ENCODE data around the gene TREML4. TPM values are rescaled to one million over a fixed set of nuclear protein-coding genes. Genes with fewer than 3 reads are reported as not detected.

TREML4 gene
- total RNA-seq, 2 donors from 2014 or later = not detected

DNA sequence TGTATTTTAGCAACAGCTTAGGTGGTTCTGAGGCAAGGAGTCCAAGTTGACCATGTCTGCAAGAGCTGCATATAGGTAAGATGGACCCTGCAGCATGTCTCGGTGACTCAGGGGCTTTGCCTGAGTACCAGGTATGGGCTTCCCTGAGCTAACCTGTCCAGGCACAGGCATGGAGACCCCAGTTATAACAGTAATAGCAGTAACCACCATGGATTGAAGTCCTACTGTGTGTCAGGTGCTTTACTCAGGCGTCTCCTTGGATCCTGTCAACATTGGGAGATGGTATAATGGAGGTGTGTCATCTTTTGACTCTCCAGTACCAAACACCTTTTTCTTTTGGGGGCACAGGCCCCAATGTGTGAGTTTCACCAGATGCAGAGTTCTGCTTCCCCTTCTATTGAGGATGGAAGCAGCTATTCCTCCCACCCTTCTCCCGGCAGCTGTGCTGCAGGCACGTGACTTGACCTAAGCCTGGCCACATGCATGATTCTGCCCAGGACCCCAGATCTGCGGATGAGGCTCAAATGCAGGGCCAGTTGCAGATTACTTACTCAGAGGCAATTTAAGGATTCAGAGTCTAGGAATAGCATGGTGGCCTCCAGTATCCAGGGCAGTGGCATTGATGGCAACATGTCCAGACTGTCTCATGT lies 44.6 kb downstream of the TREML4 start:
- no peak for DNase-seq
- no peak overlapping the region for H3K27ac ChIP-seq
- no peak overlapping the region for H3K4me3 ChIP-seq
- H3K4me1 ChIP-seq = no peaks in the 10 kb centered on the region
- TF ChIP-seq, protein P1, sequence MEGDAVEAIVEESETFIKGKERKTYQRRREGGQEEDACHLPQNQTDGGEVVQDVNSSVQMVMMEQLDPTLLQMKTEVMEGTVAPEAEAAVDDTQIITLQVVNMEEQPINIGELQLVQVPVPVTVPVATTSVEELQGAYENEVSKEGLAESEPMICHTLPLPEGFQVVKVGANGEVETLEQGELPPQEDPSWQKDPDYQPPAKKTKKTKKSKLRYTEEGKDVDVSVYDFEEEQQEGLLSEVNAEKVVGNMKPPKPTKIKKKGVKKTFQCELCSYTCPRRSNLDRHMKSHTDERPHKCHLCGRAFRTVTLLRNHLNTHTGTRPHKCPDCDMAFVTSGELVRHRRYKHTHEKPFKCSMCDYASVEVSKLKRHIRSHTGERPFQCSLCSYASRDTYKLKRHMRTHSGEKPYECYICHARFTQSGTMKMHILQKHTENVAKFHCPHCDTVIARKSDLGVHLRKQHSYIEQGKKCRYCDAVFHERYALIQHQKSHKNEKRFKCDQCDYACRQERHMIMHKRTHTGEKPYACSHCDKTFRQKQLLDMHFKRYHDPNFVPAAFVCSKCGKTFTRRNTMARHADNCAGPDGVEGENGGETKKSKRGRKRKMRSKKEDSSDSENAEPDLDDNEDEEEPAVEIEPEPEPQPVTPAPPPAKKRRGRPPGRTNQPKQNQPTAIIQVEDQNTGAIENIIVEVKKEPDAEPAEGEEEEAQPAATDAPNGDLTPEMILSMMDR (IDR thresholded peaks at IDR 0.05) = no peak
- no peak overlapping the region for H3K9ac ChIP-seq (ENCODE audit: low read depth in 2 of 2, low read length in 2 of 2)
- H3K9me3 ChIP-seq = no peaks in the 10 kb centered on the region
- intact Hi-C loops (cut with DNase I) = no loop called here
- H3K36me3 ChIP-seq = no peaks in the 10 kb centered on the region
- H3K27me3 ChIP-seq = no peaks in the 10 kb centered on the region

DNA sequence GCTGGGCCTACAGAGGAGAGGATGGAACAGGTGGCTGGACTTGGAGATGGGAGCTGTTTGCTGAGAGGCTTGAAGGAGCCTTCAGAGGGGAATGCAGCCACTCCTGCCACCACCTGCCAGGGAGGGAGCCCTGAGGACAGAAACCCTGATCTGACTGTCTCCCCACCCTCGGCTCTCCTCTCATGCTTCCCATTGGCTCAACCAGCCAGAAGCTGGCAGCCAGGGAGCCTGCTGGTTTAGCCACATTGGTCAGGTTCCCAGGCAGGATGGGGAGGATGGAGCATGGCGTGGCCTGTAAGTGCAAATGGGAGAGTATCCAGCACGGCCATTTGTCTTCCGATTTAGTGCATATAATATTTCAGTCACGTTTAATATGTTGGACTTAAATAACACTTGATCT lies 45.6 kb downstream of the TREML4 start:
- no peak overlapping the region for H3K4me3 ChIP-seq
- H3K4me1 ChIP-seq = no peaks in the 10 kb centered on the region
- H3K9me3 ChIP-seq = no peaks in the 10 kb centered on the region
- no peak overlapping the region for H3K9ac ChIP-seq (ENCODE audit: low read depth in 2 of 2, low read length in 2 of 2)
- H3K27ac ChIP-seq = no peak overlapping the region
- TF ChIP-seq, protein P1 (IDR thresholded peaks at IDR 0.05) = no peak
- no peaks in the 10 kb centered on the region for H3K27me3 ChIP-seq
- intact Hi-C loops (cut with DNase I) = no loop called here
- DNase-seq = no peak
- no peaks in the 10 kb centered on the region for H3K36me3 ChIP-seq

DNA sequence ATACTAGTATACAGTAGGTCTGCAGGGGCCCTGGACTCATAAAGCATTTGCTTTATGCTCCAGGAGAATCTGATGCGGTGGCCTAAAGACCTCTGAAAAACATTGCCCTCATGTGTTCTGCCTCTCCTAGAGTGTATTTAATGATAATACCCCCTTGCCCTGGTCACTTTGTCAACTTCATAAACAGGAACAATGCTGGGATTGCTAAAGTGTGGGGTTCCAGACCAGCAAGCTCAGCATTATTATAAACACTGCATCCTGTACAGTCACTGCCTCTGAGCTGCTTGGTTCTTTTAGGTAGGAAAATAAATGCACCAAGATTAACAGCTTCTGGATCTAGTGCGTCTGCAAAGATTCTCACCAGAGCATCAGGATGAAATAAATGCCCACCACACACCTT lies 46.1 kb downstream of the TREML4 start:
- no peaks in the 10 kb centered on the region for H3K27me3 ChIP-seq
- H3K9ac ChIP-seq (ENCODE audit: low read depth in 2 of 2, low read length in 2 of 2) = no peak overlapping the region
- no peak for DNase-seq
- H3K4me3 ChIP-seq = no peak overlapping the region
- H3K36me3 ChIP-seq = no peaks in the 10 kb centered on the region
- TF ChIP-seq, protein P1 (IDR thresholded peaks at IDR 0.05) = no peak
- H3K27ac ChIP-seq = no peak overlapping the region
- intact Hi-C loops (cut with DNase I) = no loop called here
- H3K9me3 ChIP-seq = no peaks in the 10 kb centered on the region
- no peaks in the 10 kb centered on the region for H3K4me1 ChIP-seq

DNA sequence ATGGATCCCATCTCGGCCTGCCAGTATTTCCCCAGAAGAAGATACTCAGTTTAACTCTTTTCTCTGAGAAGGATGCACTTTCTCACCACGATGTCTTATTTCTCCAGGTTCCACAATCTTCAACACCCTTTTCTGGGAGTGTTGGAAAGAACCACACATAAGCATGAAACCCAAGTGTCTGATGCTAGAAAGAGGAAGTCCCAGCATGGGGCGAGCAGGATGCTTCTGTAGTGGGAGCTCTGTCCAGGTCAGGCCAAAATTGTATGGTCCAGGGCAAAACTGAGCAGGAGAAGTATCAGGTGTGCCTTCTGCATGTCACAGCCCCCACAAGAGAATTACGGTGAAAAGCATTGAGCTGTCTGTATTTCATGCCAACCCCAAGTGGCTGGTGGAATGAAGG lies 47.3 kb downstream of the TREML4 start:
- no peak for DNase-seq
- Histone ChIP-seq H3K27me3 (no peaks in the 10 kb centered on the region), H3K9me3 (no peaks in the 10 kb centered on the region), H3K4me1 (no peaks in the 10 kb centered on the region), H3K9ac (ENCODE audit: low read depth in 2 of 2, low read length in 2 of 2) (no peak overlapping the region), H3K36me3 (no peaks in the 10 kb centered on the region), H3K4me3 (no peak overlapping the region), H3K27ac (no peak overlapping the region)
- intact Hi-C loops (cut with DNase I) = no loop called here
- TF ChIP-seq, protein P1 (IDR thresholded peaks at IDR 0.05) = no peak

DNA sequence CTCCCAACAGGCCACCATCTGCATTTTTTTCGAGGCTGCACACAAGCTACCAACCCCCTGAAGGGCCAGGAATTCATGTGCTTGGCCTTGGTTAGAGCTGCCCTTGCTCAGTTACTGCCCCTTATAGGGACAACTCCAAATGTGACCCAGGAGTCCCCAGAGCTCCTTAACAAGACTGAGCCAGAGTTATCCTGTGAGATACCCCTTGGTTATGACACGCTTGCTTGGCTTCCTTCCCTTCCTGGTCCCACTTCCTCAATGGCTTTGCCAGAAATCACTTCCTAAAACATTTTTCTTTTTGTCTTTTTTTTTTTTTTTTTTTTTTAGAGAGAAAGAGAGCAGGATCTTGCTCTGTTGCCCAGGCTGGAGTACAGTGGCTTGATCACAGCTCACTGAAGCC lies 49.5 kb downstream of the TREML4 start:
- no peak overlapping the region for H3K9ac ChIP-seq (ENCODE audit: low read depth in 2 of 2, low read length in 2 of 2)
- H3K36me3 ChIP-seq = no peaks in the 10 kb centered on the region
- intact Hi-C loops (cut with DNase I) = no loop called here
- DNase-seq = no peak
- TF ChIP-seq, protein P1 (IDR thresholded peaks at IDR 0.05) = no peak
- no peaks in the 10 kb centered on the region for H3K9me3 ChIP-seq
- H3K27me3 ChIP-seq = no peaks in the 10 kb centered on the region
- H3K27ac ChIP-seq = no peak overlapping the region
- no peaks in the 10 kb centered on the region for H3K4me1 ChIP-seq
- H3K4me3 ChIP-seq = no peak overlapping the region

All from colonic mucosa (tissue), 4 donors.